ENCODE data around the gene ELAVL3.
A peak's percentile ranks its signal among the peaks of the same experiment; 100 is the strongest.
"Not testable (repeated sequence)": the region's sequence is repeated elsewhere in the genome, so short reads cannot be mapped to it uniquely, and the experiment has no call there.

Gene ELAVL3

GRCh38 chr19:11458236-11458900, 22.5 kb downstream of the ELAVL3 start:
- no peak for DNase-seq

DNA sequence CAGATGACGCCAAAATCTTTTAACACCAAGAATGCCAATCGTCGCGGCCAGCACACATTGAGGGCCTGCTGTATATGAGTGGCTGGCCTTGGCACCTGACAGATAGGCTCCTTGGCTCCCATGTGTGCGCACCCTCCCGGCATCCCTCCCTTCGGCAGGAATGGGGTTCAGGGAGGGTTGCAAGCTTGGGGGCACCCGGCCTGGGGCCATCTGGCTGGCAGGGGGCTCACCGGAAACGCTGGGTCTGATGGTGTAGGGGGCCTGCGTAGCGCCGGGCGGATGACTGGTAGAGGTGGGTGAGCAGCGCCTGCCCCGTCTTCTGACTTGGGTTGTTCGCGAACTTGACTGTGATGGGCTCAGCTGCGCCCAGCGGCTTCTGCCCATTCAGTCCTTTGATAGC, 23.0 kb downstream of the ELAVL3 start:
- no peak for DNase-seq

- DNase-seq: peak; percentile 79 to 90
These were observed 23.7 kb downstream of the ELAVL3 start for GRCh38 chr19:11457115-11457514.

DNA sequence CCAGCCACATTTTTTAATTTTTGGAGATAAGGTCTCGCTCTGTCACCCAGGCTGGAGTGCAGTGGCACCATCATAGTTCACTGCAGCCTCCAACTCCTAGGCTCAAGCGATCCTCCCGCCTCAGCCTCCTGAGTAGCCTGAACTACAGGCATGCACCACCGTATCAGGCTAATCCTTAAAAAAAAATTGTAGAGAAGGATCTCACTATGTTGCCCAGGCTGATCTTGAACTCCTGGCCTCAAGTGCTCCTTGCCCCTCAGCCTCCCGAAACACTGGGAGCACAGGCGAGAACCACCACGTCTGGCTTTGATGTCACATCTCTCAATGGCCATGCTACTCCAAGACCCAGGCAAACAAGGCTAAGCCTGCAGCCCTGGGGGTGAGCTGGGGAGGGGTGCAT, 24.2 kb downstream of the ELAVL3 start:
- DNase-seq: no peak

DNA sequence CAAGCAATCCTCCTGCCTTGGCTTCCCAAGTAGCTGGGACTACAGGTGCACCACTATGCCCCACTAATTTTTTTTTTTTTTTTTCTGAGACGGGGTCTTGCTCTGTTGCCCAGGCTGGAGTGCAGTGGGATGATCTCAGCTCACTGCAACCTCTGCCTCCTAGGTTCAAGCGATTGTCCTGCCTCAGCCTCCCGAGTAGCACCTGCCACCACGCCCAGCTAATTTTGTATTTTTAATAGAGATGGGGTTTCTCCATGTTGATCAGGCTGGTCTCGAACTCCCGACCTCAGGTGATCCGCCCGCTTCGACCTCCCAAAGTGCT, 25.7 kb downstream of the ELAVL3 start:
- not testable (repeated sequence) for DNase-seq

DNA sequence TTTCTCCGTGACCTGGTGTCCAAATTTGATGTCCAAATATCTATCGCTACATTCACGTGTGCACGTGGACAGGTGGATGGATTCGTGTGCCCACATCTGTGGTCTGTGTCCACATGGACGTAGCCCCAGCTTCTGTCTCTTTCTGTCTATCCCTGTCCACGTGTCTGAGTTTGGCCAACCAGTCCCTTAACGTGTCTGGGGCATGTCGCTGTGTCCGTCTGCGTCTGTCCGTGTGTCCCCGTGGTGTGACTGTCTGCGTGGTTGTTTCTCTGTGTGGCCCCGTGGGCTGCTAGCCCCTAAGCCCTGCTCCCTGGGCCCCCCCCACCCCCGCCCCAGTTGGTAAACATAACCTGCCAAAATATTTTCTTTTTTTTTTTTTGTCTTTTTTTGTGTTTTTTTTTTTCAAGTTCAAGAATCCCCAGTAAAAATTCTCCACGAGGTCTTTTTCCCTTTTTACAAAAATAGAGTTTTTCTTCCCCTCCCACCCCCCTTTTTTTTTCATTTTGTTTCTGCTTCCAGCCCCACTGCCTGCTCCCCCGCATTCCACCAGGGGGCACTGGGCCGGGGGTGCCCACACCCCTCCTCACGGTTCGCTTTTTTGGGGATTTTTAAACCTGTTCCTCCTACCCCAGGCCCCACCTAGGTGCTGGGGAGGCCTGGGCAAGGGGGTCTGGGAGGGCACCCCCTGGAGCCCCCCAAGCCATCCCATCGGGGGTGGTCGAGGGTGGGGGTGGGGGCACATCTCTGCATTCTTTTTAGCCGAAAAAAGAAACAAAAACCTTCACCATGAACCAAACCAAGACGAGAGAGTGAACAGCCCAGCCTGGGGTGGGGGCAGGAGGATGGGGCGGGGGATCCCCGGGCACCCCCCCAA, 27.1 kb downstream of the ELAVL3 start:
- no peak for DNase-seq

DNA sequence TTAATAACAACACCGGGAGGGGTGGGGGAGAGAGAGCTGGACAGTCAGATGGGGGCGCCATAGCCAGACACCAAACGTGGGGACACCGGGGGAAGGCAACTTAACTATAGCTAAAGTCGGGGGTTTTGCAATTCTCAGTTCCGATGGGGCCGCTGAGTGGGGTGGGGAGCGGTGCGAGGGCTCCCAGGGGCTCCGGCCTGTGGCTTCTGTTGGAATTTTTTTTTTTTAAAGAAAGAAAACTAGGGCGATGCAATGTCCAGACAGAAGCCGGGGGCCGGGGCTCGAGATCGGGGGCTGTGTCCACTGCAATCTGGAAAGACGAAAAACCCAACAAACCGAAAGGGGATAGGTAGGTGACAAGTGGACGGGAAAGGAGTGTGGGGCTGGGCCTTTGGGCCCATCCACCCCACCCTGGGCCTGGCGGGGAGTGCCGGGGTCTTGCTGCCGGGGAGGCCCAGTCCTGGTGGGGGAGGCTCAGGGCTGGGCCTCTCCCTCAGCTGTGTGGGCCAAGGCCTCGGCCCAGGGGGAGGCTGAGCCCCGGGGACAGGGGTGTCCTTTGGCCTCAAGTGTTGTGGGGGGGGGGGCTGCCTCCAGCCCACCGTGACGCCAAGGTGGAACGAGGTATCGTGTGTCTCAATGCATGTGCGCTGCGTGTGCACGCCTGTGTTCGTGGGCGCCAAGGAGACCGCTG, 28.1 kb downstream of the ELAVL3 start:
- DNase-seq: no peak

GRCh38 chr19:11451871-11452619, 28.8 kb downstream of the ELAVL3 start:
- DNase-seq: no peak

- DNase-seq: no peak
These were observed 29.4 kb downstream of the ELAVL3 start for GRCh38 chr19:11451327-11451870.

DNA sequence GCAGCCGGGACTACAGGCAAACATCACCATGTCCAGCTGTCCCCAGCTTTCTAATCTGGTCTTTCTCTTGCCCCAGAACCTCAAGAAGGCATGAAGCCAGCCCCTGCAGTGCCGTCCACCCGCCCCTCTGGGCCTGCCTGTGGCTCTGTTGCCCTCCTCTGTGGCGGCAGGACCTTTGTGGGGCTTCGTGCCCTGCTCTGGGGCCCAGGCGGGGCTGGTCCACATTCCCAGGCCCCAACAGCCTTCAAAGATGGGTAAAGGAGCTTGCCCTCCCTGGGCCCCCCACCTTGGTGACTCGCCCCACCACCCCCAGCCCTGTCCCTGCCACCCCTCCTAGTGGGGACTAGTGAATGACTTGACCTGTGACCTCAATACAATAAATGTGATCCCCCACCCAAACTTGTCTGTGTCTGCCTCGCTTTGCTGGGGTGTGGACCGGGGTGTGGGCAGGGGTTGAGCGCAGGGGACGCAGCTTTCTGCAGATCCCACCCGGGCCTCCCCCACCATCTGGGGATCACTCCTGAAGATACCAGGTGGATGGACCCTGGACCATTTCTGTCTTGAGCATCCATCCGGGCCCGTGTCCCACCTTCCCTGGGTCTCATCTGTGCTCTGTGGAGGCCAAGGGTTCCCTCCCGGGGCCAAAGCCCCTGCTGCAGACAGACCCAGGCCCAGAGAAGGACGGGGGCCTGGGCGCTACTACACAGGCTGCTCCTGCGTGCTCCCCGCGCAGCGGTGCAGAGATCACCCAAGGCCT, 30.1 kb downstream of the ELAVL3 start:
- no peak for DNase-seq

- DNase-seq: no peak
These were observed 31.8 kb downstream of the ELAVL3 start for GRCh38 chr19:11448923-11449554.

GRCh38 chr19:11448410-11448809, 32.4 kb downstream of the ELAVL3 start:
- no peak for DNase-seq

DNA sequence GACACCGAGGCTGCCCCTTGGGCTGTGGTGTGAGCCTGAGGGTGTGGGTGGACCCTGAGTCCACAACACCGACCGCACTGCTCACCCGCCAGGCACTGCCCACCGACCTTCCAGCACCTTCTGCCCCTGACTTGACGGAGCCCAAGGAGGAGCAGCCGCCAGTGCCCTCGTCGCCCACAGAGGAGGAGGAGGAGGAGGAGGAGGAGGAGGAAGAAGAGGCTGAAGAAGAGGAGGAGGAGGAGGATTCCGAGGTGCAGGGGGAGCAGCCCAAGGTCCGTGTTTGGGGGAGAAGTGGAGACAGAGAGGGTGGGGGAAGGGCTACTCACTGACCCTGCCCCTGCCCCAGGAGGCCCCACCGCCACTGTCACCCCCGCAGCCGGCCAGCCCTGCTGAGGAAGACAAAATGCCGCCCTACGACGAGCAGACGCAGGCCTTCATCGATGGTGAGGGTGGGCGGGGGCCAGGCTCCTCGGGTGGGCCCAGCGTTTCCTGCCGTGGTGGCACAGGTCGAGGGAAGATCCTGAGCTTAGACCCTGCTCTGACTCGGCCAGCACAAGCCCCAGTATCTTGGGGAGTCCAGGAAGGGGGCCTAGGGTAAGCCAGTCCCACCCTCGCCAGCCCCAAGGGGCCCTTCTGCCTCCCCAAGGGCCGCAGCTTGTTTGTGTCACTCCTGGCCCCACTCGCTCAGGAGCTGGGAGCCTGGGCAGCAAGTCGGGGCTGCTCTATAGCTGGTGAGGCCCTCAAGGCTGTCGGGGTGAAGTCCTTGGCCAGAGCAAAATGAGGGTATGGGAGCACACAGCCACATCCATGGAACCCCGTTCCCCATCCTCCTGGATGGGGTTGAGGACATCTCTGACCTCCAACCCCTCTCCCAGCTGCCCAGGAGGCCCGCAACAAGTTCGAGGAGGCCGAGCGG, 33.2 kb downstream of the ELAVL3 start:
- no peak for DNase-seq

GRCh38 chr19:11446652-11447301, 34.1 kb downstream of the ELAVL3 start:
- peak; percentile 44 to 89 for DNase-seq

DNA sequence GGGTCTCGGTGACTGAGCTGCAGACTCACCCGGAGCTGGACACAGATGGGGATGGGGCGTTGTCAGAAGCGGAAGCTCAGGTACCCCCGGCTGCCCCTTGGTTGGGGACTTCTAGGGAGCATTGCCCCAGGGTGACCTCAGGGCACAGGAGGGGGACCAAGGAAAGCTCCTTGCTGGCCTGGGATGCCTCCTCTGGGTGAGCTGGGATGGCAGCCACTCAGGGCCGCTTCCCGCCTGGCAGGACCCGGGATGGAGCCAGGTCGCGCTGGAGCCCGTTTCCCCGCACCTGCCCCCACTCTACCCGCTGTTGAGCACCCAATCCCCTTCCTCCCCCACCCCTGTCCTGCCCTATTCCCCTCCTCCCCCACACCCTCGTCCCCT, 34.6 kb downstream of the ELAVL3 start:
- no peak for DNase-seq

- DNase-seq: no peak
These were observed 35.7 kb downstream of the ELAVL3 start for GRCh38 chr19:11445141-11445540.

DNA sequence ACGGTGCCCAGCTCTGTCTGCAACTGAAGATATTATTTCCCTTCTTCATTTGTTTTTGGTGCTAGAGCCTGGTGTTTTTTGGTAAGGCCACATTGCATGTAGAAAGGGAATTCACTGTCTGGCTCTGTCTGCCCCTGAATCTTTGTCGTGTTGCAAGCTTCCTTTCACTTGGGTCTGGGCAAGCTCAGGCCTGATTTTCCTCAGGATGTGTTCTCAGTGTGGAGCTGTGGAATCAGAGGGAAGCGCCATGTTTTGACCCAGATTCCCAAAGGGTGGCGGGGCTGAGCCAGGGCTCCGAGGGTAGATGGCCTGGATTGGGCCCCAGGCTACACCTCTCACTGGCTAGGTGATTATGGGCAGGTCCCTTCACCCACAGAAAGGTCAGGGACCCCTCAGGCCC, 36.8 kb downstream of the ELAVL3 start:
- no peak for DNase-seq

- DNase-seq: no peak
These were observed 42.9 kb downstream of the ELAVL3 start for GRCh38 chr19:11437955-11438354.

DNA sequence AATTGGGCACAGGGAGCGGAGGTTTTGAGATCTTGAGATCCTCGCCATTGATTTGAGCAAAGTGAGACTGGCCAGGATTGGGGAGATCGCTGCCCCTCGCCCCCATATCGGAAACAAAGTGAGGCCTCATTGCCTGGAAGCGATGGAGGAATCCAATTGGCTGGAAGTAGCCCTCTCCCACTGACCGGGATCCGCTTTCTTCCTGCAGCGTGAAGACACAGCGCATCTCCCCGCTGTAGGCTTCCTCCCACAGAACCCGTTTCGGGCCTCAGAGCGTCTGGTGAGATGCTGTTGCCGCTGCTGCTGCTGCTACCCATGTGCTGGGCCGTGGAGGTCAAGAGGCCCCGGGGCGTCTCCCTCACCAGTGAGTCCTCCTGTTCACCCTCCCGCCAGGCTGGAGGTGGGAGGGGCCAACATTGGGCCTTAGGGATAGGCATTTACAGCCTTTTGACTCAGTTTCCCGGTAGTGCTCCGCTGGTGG, 45.0 kb downstream of the ELAVL3 start:
- no peak for DNase-seq
